ENCODE measurements around the gene SLC29A1.

GRCh38 chr6:44234101-44235025 lies 11.0 kb downstream of the SLC29A1 start:
- TF ChIP-seq YY1 (IDR thresholded peaks at IDR 0.05; ENCODE audit: insufficient read depth, insufficient read length) (no peak), SUZ12 (IDR thresholded peaks at IDR 0.05; ENCODE audit: extremely low read depth, insufficient read depth, insufficient read length) (no peak)

Measured in NT2/D1 (cell line).